Measurements from ENCODE around the gene LBX1.

- TF ChIP-seq SP1 (IDR thresholded peaks at IDR 0.05; ENCODE audit: low read depth) (no peak), POLR2AphosphoS5 (IDR thresholded peaks at IDR 0.05; ENCODE audit: low read depth, low read length) (no peak), MAX (IDR thresholded peaks at IDR 0.05) (no peak), POLR2A (IDR thresholded peaks at IDR 0.05; ENCODE audit: borderline replicate concordance, extremely low read depth, insufficient read depth, insufficient read length) (no peak), TCF7L2 (IDR thresholded peaks at IDR 0.05; ENCODE audit: borderline replicate concordance, extremely low read depth, insufficient read depth, insufficient read length) (no peak), ZFX (IDR thresholded peaks at IDR 0.05) (no peak), SRF (IDR thresholded peaks at IDR 0.05; ENCODE audit: low read depth) (no peak), EZH2phosphoT487 (IDR thresholded peaks at IDR 0.05; ENCODE audit: borderline replicate concordance) (no peak), EZH2 (IDR thresholded peaks at IDR 0.05) (no peak), EGR1 (IDR thresholded peaks at IDR 0.05; ENCODE audit: low read depth) (no peak)
- TF ChIP-seq, protein P1, sequence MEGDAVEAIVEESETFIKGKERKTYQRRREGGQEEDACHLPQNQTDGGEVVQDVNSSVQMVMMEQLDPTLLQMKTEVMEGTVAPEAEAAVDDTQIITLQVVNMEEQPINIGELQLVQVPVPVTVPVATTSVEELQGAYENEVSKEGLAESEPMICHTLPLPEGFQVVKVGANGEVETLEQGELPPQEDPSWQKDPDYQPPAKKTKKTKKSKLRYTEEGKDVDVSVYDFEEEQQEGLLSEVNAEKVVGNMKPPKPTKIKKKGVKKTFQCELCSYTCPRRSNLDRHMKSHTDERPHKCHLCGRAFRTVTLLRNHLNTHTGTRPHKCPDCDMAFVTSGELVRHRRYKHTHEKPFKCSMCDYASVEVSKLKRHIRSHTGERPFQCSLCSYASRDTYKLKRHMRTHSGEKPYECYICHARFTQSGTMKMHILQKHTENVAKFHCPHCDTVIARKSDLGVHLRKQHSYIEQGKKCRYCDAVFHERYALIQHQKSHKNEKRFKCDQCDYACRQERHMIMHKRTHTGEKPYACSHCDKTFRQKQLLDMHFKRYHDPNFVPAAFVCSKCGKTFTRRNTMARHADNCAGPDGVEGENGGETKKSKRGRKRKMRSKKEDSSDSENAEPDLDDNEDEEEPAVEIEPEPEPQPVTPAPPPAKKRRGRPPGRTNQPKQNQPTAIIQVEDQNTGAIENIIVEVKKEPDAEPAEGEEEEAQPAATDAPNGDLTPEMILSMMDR (IDR thresholded peaks at IDR 0.05 in 2 of 3, conservative IDR thresholded peaks at IDR 0.05 in 1 of 3; ENCODE audit: borderline replicate concordance in 1 of 3, insufficient read depth in 1 of 3, low read depth in 2 of 3, low read length in 2 of 3): no peak
These were observed 28.2 kb upstream of the LBX1 start for GRCh38 chr10:101257491-101257890.
